ENCODE data around the gene DEPDC7. TPM values are rescaled to one million over a fixed set of nuclear protein-coding genes. Genes with fewer than 3 reads are reported as not detected.
A peak's percentile ranks its signal among the peaks of the same experiment; 100 is the strongest.

The DEPDC7 gene
- total and polyA plus RNA-seq, 9 of the 15 experiments (the other 6 are each of a cell fraction or from before 2014, with no cell fraction given): 5.4 to 19.9 (median 12.0) TPM

- TF ChIP-seq, protein P1, sequence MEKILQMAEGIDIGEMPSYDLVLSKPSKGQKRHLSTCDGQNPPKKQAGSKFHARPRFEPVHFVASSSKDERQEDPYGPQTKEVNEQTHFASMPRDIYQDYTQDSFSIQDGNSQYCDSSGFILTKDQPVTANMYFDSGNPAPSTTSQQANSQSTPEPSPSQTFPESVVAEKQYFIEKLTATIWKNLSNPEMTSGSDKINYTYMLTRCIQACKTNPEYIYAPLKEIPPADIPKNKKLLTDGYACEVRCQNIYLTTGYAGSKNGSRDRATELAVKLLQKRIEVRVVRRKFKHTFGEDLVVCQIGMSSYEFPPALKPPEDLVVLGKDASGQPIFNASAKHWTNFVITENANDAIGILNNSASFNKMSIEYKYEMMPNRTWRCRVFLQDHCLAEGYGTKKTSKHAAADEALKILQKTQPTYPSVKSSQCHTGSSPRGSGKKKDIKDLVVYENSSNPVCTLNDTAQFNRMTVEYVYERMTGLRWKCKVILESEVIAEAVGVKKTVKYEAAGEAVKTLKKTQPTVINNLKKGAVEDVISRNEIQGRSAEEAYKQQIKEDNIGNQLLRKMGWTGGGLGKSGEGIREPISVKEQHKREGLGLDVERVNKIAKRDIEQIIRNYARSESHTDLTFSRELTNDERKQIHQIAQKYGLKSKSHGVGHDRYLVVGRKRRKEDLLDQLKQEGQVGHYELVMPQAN (IDR thresholded peaks at IDR 0.05; ENCODE audit: borderline replicate concordance): no peak
- no peak for TF ChIP-seq MXI1 (IDR thresholded peaks at IDR 0.05; ENCODE audit: low read depth, low read length)
- TF ChIP-seq KAT8 (IDR thresholded peaks at IDR 0.05; ENCODE audit: low read depth): no peak
- TF ChIP-seq ZEB2 (IDR thresholded peaks at IDR 0.05): no peak
- no peak for TF ChIP-seq ZNF830 (CRISPR knock-in tag; IDR thresholded peaks at IDR 0.05)
Observed at GRCh38 chr11:33064866-33065265, 49.2 kb downstream of the DEPDC7 start (continued).

GRCh38 chr11:33065445-33066178, 49.9 kb downstream of the DEPDC7 start:
- Histone ChIP-seq H3K9me3 (replicated peaks; ENCODE audit: control insufficient read depth, insufficient read depth, low read depth, low read length) (no peaks in the 10 kb centered on the region), H3K27me3 (ENCODE audit: control insufficient read depth in 2 of 2, insufficient read depth in 2 of 2, low read length in 2 of 2) (no peaks in the 10 kb centered on the region), H3K4me3 (no peak overlapping the region), H3K9me1 (ENCODE audit: control insufficient read depth, insufficient read depth, low read length) (peaks cover 4% of the 10 kb centered on the region), H4K20me1 (replicated peaks; ENCODE audit: control insufficient read depth, insufficient read depth, low read length) (no peaks in the 10 kb centered on the region; the same call in 1 of the 2 replicates), H3K27ac (ENCODE audit: extremely low read depth, low read depth, low read length) (no peak overlapping the region), H3K9ac (ENCODE audit: insufficient read depth in 1 of 2, low read depth in 2 of 2, low read length in 2 of 2) (no peak overlapping the region), H3K79me2 (ENCODE audit: control insufficient read depth, insufficient read depth, low read length) (no peaks in the 10 kb centered on the region), H3K4me1 (replicated peaks in 1 of 2; ENCODE audit: control insufficient read depth in 2 of 2, insufficient read depth in 2 of 2, low read length in 2 of 2) (no peaks in the 10 kb centered on the region; a peak in 1 of 5 replicates), H3K4me2 (ENCODE audit: insufficient read depth, low read length) (no peak overlapping the region), H3K36me3 (ENCODE audit: control insufficient read depth, insufficient read depth, low read length) (peaks cover 8% of the 10 kb centered on the region; the same call in 1 of the 3 replicates), H2AFZ (ENCODE audit: low read depth, low read length) (no peak overlapping the region)
- intact Hi-C loops (cut with micrococcal nuclease) (loop anchor here (1.0 to 2.0 kb wide), 3 partner anchors 49 to 256 kb away; no protein-coding TSS in a partner anchor), in situ Hi-C loops (cut with MboI) (no loop called here)
- peak; percentile 79 for FAIRE-seq
- WGBS (ENCODE audit: insufficient coverage, low coverage, missing lambda C conversion rate): 55% methylated on average over 22 of the region's 22 CpGs
- POLR2A ChIA-PET: interaction anchor here (0.5 to 1.0 kb wide), 3 partner anchors 20 to 141 kb away, joined by 3 to 5 read pairs (median 4); partner anchors contain the start of gene TCP11L1
- ATAC-seq: peak; percentile 98
- CTCF ChIA-PET (ENCODE audit: low intra/inter-chr PET ratio): interaction anchor here (0.8 to 3.9 kb wide), 3 partner anchors 104 to 256 kb away, joined by 3 to 43 read pairs (median 7); no protein-coding TSS in a partner anchor
- BruUV-seq (replicated peaks): no TSS peak
- DNase-seq (ENCODE audit: extremely low read depth in 1 of 4, low spot score in 3 of 4): peak; percentile 64 to 77 (median 69)
- TF ChIP-seq RAD51 (IDR thresholded peaks at IDR 0.05; ENCODE audit: borderline replicate concordance, low read depth) (no peak), GTF2A2 (tag; IDR thresholded peaks at IDR 0.05) (no peak), ZFPM2 (CRISPR knock-in tag; IDR thresholded peaks at IDR 0.05) (no peak), CTCF (IDR thresholded peaks at IDR 0.05 in 2 of 3, conservative IDR thresholded peaks at IDR 0.05 in 1 of 3; ENCODE audit: insufficient read depth in 2 of 3, low read depth in 1 of 3, low read length in 3 of 3) (peak; percentile 90 to 93 (median 92)), CCAR2 (IDR thresholded peaks at IDR 0.05; ENCODE audit: low read depth, low read length) (no peak), ZZZ3 (IDR thresholded peaks at IDR 0.05) (no peak), ZFX (CRISPR knock-in tag; IDR thresholded peaks at IDR 0.05) (no peak), NR2C1 (IDR thresholded peaks at IDR 0.05) (no peak), NR2C1 (tag; IDR thresholded peaks at IDR 0.05) (no peak), SNRNP70 (optimal IDR thresholded peaks at IDR 0.05; ENCODE audit: low read depth, low read length) (no peak)
- TF ChIP-seq, protein P2, sequence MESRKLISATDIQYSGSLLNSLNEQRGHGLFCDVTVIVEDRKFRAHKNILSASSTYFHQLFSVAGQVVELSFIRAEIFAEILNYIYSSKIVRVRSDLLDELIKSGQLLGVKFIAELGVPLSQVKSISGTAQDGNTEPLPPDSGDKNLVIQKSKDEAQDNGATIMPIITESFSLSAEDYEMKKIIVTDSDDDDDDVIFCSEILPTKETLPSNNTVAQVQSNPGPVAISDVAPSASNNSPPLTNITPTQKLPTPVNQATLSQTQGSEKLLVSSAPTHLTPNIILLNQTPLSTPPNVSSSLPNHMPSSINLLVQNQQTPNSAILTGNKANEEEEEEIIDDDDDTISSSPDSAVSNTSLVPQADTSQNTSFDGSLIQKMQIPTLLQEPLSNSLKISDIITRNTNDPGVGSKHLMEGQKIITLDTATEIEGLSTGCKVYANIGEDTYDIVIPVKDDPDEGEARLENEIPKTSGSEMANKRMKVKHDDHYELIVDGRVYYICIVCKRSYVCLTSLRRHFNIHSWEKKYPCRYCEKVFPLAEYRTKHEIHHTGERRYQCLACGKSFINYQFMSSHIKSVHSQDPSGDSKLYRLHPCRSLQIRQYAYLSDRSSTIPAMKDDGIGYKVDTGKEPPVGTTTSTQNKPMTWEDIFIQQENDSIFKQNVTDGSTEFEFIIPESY (CRISPR knock-in tag; IDR thresholded peaks at IDR 0.05): peak; percentile 80
